ENCODE measurements around the gene R3HDM2. TPM values are rescaled to one million over a fixed set of nuclear protein-coding genes. Genes with fewer than 3 reads are reported as not detected.

The R3HDM2 gene
- total RNA-seq, 1 donor from 2014 or later, result 48.9 TPM

- ATAC-seq (ENCODE audit: poor library complexity), result no peak
- intact Hi-C loops (cut with DNase I), result no loop called here
Measured at GRCh38 chr12:57210461-57210860, 220.4 kb downstream of the R3HDM2 start.

GRCh38 chr12:57209916-57210315 lies 220.9 kb downstream of the R3HDM2 start:
- intact Hi-C loops (cut with DNase I), result no loop called here

More at GRCh38 chr12:57210461-57210860, 220.4 kb downstream of the R3HDM2 start:
- DNase-seq, result no peak

GRCh38 chr12:57208631-57209282 lies 222.1 kb downstream of the R3HDM2 start:
- ATAC-seq (ENCODE audit: poor library complexity), result peak; percentile 62
- intact Hi-C loops (cut with DNase I), result no loop called here
- DNase-seq, result peak; percentile 87

More at GRCh38 chr12:57209916-57210315, 220.9 kb downstream of the R3HDM2 start:
- no peak for DNase-seq
- no peak for ATAC-seq (ENCODE audit: poor library complexity)

DNA sequence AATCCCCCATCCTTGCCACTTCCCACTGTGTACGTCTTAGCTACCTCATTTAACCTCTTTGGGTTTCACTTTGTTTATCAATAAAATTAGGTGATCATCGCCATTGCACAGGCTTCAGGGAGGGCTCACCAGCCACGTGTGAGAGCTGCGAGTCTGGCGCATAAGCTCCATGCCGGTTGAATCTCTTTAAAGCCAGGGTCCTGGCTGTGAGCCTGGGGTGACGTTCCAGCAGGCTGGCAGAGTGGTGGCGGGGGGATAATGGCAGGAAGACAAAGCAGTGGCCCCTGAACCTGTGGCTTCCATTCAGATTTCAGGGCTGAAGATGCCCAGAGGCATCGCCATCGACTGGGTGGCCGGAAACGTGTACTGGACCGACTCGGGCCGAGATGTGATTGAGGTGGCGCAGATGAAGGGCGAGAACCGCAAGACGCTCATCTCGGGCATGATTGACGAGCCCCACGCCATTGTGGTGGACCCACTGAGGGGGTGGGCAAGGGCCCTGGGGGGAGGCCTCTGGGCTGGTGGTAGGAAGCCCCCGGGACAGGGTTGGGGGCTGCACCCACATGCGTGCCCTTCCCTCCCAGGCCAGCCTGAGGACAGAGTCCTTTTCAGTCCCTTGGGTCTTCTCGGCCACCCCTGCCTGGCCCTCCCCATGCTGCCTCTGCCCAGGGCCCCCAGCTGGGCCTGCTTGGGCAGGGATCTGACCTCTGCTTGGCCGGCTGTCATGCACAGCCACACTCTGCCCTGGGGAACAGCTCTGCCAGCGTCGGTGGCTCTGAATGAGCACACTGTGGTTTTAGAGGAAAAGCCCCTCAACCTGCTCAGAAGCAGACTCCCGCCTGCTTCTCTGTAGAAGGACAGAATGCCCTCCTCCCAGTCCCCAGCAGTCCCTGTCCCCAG lies 222.9 kb downstream of the R3HDM2 start:
- intact Hi-C loops (cut with DNase I), result no loop called here
- ATAC-seq (ENCODE audit: poor library complexity) (no peak), DNase-seq (no peak)

DNA sequence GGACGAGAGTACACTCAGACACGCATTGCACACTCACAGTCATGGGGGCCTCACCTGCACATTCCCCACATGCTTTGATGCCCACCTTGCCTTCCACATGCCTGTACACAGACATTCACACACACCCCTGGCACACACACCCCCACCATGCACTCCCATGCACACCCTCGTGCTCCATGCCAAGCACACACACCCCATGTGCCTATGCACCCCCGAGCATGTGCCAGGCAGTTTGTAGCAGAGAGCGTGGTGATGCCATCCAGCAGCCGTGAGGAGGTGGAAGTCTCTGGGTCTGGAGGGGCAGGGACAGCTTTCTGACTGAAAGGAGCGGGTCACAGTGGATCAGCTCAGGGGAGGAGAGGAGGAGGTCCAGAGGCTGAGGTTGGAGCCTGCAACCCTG lies 224.9 kb downstream of the R3HDM2 start:
- no peak for ATAC-seq (ENCODE audit: poor library complexity)
- DNase-seq, result no peak
- intact Hi-C loops (cut with DNase I), result no loop called here

DNA sequence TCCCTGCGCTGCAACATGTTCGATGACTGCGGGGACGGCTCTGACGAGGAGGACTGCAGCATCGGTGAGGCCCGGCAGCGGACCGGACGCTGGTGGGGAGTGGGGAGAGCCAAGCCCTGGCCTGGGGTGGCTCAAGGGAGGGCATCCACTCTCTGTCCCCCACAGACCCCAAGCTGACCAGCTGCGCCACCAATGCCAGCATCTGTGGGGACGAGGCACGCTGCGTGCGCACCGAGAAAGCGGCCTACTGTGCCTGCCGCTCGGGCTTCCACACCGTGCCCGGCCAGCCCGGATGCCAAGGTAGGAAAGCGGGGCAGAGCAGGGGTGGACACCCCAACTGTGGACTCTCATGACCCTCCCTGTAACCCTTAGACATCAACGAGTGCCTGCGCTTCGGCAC lies 225.7 kb downstream of the R3HDM2 start:
- ATAC-seq (ENCODE audit: poor library complexity) (no peak), DNase-seq (no peak)
- intact Hi-C loops (cut with DNase I), result no loop called here

- no peak for ATAC-seq (ENCODE audit: poor library complexity)
- intact Hi-C loops (cut with DNase I), result no loop called here
- no peak for DNase-seq
Measured at GRCh38 chr12:57204454-57204853, 226.4 kb downstream of the R3HDM2 start.

DNA sequence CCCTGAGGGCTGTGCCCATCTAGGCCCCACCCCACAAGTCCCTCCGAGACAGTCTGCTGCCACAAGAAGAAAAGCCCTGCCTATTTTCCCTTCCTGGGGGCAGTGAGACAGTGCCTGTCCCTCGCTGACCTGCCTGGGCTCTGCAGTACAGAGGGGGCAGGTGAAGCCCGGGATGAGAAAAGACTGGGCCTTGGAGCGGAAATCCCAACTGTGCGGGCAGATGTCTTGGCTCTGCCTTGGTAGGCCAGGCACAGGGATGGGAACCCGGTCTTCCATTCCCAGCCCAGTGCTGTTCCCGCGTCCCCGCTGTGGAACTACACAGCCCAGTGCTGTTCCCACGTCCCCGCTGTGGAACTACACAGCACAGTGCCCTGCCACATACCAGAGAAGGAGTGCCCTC lies 227.1 kb downstream of the R3HDM2 start:
- no peak for ATAC-seq (ENCODE audit: poor library complexity)

More for the DNA sequence above, 227.1 kb downstream of the R3HDM2 start:
- intact Hi-C loops (cut with DNase I), result no loop called here
- DNase-seq, result no peak

Other genes with a start within 250 kb of the R3HDM2 start
- gene NXPH4, start 214.2 kb downstream of the R3HDM2 start, total RNA-seq, result 0.70 TPM
- 26.8 TPM for gene SHMT2, start 201.3 kb downstream of the R3HDM2 start, total RNA-seq
- 1.2 TPM for gene STAC3, start 179.9 kb downstream of the R3HDM2 start, total RNA-seq
- gene INHBC, start 3.7 kb upstream of the R3HDM2 start, total RNA-seq, result not detected
- not detected for gene INHBE, start 24.3 kb upstream of the R3HDM2 start, total RNA-seq
- 0.56 TPM for gene GLI1, start 28.7 kb upstream of the R3HDM2 start, total RNA-seq
- 4.1 TPM for gene ARHGAP9, start 48.8 kb upstream of the R3HDM2 start, total RNA-seq
- gene MARS1, start 57.0 kb upstream of the R3HDM2 start, total RNA-seq, result 63.5 TPM
- 16.4 TPM for gene DDIT3, start 89.5 kb upstream of the R3HDM2 start, total RNA-seq
- gene MBD6, start 91.8 kb upstream of the R3HDM2 start, total RNA-seq, result 25.4 TPM
- gene DCTN2, start 116.1 kb upstream of the R3HDM2 start, total RNA-seq, result 95.0 TPM
- gene KIF5A, start 119.0 kb upstream of the R3HDM2 start, total RNA-seq, result 0.08 TPM
- 12.4 TPM for gene PIP4K2C, start 160.1 kb upstream of the R3HDM2 start, total RNA-seq
- gene DTX3, start 173.8 kb upstream of the R3HDM2 start, total RNA-seq, result 21.7 TPM
- gene ARHGEF25, start 180.4 kb upstream of the R3HDM2 start, total RNA-seq, result 14.3 TPM
- 5.6 TPM for gene B4GALNT1, start 202.2 kb upstream of the R3HDM2 start, total RNA-seq